SHP77 treated with DMSO at 0.1 percent for 48 hours (cell line): ENCODE data around the gene FHOD3.
"Not testable (repeated sequence)": the region's sequence is repeated elsewhere in the genome, so short reads cannot be mapped to it uniquely, and the experiment has no call there.

Experiments
- DNase-seq: peaks from one replicate; lab custom pipeline; 2025; lab: John Stamatoyannopoulos, UW

The FHOD3 gene

GRCh38 chr18:36350839-36351469 lies 53.4 kb downstream of the FHOD3 start:
- no peak for DNase-seq

GRCh38 chr18:36352384-36352783 lies 54.9 kb downstream of the FHOD3 start:
- no peak for DNase-seq

GRCh38 chr18:36354989-36355388 lies 57.5 kb downstream of the FHOD3 start:
- DNase-seq, result no peak

GRCh38 chr18:36355511-36355910 lies 58.0 kb downstream of the FHOD3 start:
- DNase-seq, result no peak

DNA sequence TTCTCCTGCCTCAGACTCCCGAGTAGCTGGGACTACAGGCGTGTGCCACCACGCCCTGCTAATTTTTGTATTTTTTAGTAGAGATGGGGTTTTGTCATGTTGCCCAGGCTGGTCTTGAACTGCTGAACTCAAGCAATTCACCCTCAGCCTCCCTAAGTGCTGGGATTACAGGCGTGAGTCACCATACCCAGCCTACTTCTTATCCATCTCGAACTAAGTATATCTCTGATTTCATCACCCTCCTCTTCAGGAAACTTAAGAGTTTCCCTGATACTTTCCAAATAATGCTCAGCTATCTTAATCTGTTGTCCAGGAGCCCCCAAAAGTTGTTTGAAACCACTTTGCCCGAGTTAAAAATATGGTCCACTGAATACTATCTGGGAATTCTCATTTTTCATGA lies 59.2 kb downstream of the FHOD3 start:
- DNase-seq, result not testable (repeated sequence)

- no peak for DNase-seq
These were observed 60.6 kb downstream of the FHOD3 start for GRCh38 chr18:36358141-36358540.

GRCh38 chr18:36360256-36360909 lies 62.9 kb downstream of the FHOD3 start:
- no peak for DNase-seq

- DNase-seq, result no peak
These were observed 67.6 kb downstream of the FHOD3 start for GRCh38 chr18:36364911-36365624.

GRCh38 chr18:36365836-36366775 lies 68.6 kb downstream of the FHOD3 start:
- no peak for DNase-seq

- DNase-seq, result no peak
These were observed 69.7 kb downstream of the FHOD3 start for GRCh38 chr18:36366994-36367839.

DNA sequence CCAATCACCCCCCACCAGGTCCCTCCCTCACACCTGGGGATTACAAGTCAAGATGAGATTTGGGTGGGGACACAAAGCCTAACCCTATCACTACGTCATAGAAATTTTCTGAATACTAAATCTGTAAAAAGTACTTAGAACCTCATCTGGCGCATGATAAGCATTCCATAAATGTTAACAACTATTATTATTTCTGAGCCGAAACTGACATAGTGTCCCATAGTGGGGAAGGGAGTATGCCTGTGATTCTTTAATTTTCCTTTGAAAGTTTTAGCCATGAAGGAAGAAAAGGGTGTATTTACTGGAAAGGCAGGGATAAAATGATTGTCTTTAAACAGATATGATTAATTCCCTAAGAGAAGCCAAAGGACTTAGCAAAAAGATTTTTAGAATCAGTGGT lies 71.4 kb downstream of the FHOD3 start:
- no peak for DNase-seq

DNA sequence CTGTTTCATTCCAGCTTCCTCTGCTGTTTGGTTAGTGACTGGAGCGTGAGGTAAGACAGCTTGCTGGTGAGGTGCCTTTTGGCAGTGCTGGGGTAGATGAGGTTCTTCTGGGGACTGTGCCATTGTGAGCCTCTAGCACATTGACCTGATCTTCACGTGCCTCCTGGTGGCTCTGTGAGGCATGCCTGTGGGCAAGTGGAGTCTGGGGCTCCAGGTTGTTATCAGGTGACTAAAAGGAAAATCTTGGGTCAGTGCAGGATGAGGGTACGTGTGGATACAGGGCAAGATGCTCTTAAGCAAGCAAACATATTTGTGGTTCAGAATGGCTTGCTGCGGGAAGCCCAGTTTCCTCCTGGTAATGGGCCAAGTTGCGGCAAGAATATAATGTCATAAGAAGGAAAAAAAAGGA lies 75.4 kb downstream of the FHOD3 start:
- no peak for DNase-seq

- DNase-seq, result no peak
These were observed 76.7 kb downstream of the FHOD3 start for GRCh38 chr18:36374262-36374661.

GRCh38 chr18:36375118-36375517 lies 77.6 kb downstream of the FHOD3 start:
- DNase-seq, result no peak

DNA sequence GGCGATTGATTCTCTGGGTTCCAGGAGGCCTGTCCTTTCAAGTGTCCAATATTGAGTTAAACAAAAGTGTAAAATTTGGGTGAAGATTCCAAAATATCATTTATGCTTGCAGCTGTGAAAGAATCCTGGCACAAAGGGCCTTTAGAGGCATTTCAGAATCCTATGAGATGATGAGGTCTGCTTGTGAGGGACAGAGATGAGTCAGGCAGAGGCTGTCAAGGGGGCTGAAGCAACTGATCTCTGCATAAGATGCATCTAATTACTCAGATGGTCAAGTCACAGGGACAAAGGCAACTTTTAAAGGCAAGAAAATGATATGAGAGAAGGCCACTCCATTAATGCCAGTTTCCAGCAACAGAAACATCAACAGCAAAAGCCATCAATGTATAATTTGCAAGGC lies 78.8 kb downstream of the FHOD3 start:
- DNase-seq, result no peak

DNA sequence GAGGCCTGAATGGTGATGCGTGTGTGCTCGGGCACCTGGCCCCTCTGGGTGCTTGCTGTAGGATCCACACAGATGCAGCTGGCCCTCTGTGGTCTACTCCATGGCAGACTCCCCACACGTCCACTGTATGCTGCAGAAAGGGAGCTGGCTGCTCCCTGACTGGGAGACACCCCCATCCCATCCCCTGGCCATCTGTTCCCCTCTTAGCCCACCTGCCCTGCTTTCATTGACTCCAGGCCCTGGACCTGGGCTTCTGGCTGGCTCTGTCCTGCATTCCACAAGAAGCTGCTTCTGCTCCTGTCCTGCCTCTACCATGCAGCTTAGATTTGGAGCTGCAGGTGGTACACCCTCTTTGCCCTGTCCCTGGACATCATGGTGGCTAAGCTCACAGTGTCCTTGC lies 80.1 kb downstream of the FHOD3 start:
- DNase-seq, result no peak

GRCh38 chr18:36378205-36378604 lies 80.7 kb downstream of the FHOD3 start:
- no peak for DNase-seq

DNA sequence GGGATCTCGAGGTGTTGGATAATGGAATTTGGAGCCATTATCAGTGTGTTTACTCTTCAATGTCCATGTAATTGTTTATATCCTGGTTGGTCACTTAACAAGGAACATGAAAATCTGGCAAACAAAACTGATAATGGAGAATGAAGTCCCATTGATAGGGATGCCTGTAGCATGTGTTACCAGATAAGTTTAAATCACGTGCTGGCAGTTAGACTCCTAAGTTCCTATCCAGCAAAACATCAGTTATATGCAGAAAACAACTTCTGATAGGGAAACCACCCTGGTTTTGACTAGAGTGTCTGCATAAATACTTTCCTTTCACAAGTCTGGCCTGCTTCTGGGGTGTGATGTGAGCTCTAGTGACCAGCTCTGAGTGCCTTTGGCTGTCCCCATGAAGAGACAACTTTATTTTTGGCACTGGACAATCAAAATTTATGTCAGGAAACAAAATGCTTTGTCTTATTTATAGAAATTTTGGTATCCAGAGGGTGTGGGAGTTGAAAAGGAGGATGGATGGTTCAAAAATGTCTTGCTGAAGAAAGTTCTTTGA lies 82.0 kb downstream of the FHOD3 start:
- no peak for DNase-seq

- no peak for DNase-seq
These were observed 82.8 kb downstream of the FHOD3 start for GRCh38 chr18:36380173-36380827.

GRCh38 chr18:36381075-36381474 lies 83.6 kb downstream of the FHOD3 start:
- no peak for DNase-seq
